GM13976 (cell line): ENCODE results near the gene HNRNPCL1.

Experiments
- DNase-seq: peaks from one replicate; pipeline ENCODE4 v3.0.0; 2012; ENCODE audit warnings: low spot score
- in situ Hi-C: fragments of 300-500 bp; cut with MboI; formaldehyde crosslinking; loops from one replicate; pipeline ENCODE4 v1.12.0; 2022; ENCODE audit warnings: low sequenced_read_pairs, mixed read lengths, inconsistent platforms; ENCODE audit not compliant: unreplicated experiment
- TF ChIP-seq, protein P1 (sequence below): IDR thresholded peaks from 2 replicates; pipeline ENCODE4 v1.5.1; 2012; ENCODE audit warnings: borderline replicate concordance, mild to moderate bottlenecking; ENCODE audit not compliant: insufficient read depth; ENCODE audit errors: extremely low read depth, missing control alignments, control extremely low read depth

The HNRNPCL1 gene

GRCh38 chr1:12810691-12811408 lies 37.7 kb downstream of the HNRNPCL1 start:
- in situ Hi-C loops: no loop called here
- DNase-seq: no peak
- TF ChIP-seq, protein P1, sequence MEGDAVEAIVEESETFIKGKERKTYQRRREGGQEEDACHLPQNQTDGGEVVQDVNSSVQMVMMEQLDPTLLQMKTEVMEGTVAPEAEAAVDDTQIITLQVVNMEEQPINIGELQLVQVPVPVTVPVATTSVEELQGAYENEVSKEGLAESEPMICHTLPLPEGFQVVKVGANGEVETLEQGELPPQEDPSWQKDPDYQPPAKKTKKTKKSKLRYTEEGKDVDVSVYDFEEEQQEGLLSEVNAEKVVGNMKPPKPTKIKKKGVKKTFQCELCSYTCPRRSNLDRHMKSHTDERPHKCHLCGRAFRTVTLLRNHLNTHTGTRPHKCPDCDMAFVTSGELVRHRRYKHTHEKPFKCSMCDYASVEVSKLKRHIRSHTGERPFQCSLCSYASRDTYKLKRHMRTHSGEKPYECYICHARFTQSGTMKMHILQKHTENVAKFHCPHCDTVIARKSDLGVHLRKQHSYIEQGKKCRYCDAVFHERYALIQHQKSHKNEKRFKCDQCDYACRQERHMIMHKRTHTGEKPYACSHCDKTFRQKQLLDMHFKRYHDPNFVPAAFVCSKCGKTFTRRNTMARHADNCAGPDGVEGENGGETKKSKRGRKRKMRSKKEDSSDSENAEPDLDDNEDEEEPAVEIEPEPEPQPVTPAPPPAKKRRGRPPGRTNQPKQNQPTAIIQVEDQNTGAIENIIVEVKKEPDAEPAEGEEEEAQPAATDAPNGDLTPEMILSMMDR: no peak

- TF ChIP-seq, protein P1: no peak
- no peak for DNase-seq
- in situ Hi-C loops: no loop called here
These were observed 38.6 kb downstream of the HNRNPCL1 start for GRCh38 chr1:12809933-12810332.

- DNase-seq: no peak
- in situ Hi-C loops: loop anchor here (25.0 kb wide), 1 partner anchor 438 kb away; the partner anchor contains the start of gene PRAMEF18
- TF ChIP-seq, protein P1: no peak
These were observed 48.8 kb downstream of the HNRNPCL1 start for GRCh38 chr1:12799730-12800129.

GRCh38 chr1:12798911-12799310 lies 49.6 kb downstream of the HNRNPCL1 start:
- in situ Hi-C loops: loop anchor here (25.0 kb wide), 1 partner anchor 438 kb away; the partner anchor contains the start of gene PRAMEF18
- TF ChIP-seq, protein P1: no peak
- no peak for DNase-seq
